Measurements from ENCODE around the gene PCDH15. TPM values are rescaled to one million over a fixed set of nuclear protein-coding genes. Genes with fewer than 3 reads are reported as not detected.

The PCDH15 gene
- total and polyA plus RNA-seq, 9 of the 15 experiments (the other 6 are each of a cell fraction or from before 2014, with no cell fraction given): not detected

DNA sequence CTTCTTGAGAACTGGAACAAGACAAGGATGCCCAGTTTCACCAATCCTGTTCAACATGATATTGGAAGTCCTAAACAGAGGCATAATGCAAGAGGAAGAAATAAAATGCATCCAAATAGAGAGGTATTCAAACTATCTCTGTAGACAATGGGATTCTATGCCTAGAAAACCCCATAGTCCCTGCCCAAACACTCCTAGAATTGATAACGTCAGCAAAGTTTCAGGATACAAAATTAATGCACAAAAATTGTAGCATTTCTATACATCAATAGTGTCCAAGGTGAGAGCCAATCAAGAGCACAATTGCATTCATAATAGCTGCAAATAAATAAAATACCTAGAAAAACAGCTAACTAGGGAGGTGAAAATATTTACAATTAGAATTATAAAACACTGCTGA, 72.5 kb downstream of the PCDH15 start:
- Histone ChIP-seq H3K4me1 (replicated peaks in 1 of 2; ENCODE audit: control insufficient read depth in 2 of 2, insufficient read depth in 2 of 2, low read length in 2 of 2) (no peaks in the 10 kb centered on the region), H3K79me2 (ENCODE audit: control insufficient read depth, insufficient read depth, low read length) (no peaks in the 10 kb centered on the region), H3K36me3 (ENCODE audit: control insufficient read depth, insufficient read depth, low read length) (no peaks in the 10 kb centered on the region), H2AFZ (ENCODE audit: low read depth, low read length) (no peak overlapping the region), H3K9ac (ENCODE audit: insufficient read depth in 1 of 2, low read depth in 2 of 2, low read length in 2 of 2) (no peak overlapping the region), H4K20me1 (replicated peaks; ENCODE audit: control insufficient read depth, insufficient read depth, low read length) (no peaks in the 10 kb centered on the region), H3K9me3 (replicated peaks; ENCODE audit: control insufficient read depth, insufficient read depth, low read depth, low read length) (no peaks in the 10 kb centered on the region), H3K4me2 (ENCODE audit: insufficient read depth, low read length) (no peak overlapping the region), H3K9me1 (ENCODE audit: control insufficient read depth, insufficient read depth, low read length) (no peaks in the 10 kb centered on the region), H3K27ac (ENCODE audit: extremely low read depth, low read depth, low read length) (no peak overlapping the region), H3K4me3 (no peak overlapping the region), H3K27me3 (ENCODE audit: control insufficient read depth in 2 of 2, insufficient read depth in 2 of 2, low read length in 2 of 2) (no peaks in the 10 kb centered on the region)
- FAIRE-seq: no peak
- CTCF ChIA-PET (ENCODE audit: low intra/inter-chr PET ratio): no interaction called here
- intact Hi-C loops (cut with micrococcal nuclease) (no loop called here), in situ Hi-C loops (cut with MboI) (no loop called here)
- 0% methylated on average over 1 of the region's 1 CpG for WGBS (ENCODE audit: insufficient coverage, low coverage, missing lambda C conversion rate)
- no peak for TF ChIP-seq RAD51 (IDR thresholded peaks at IDR 0.05; ENCODE audit: borderline replicate concordance, low read depth)
- TF ChIP-seq, protein P1, sequence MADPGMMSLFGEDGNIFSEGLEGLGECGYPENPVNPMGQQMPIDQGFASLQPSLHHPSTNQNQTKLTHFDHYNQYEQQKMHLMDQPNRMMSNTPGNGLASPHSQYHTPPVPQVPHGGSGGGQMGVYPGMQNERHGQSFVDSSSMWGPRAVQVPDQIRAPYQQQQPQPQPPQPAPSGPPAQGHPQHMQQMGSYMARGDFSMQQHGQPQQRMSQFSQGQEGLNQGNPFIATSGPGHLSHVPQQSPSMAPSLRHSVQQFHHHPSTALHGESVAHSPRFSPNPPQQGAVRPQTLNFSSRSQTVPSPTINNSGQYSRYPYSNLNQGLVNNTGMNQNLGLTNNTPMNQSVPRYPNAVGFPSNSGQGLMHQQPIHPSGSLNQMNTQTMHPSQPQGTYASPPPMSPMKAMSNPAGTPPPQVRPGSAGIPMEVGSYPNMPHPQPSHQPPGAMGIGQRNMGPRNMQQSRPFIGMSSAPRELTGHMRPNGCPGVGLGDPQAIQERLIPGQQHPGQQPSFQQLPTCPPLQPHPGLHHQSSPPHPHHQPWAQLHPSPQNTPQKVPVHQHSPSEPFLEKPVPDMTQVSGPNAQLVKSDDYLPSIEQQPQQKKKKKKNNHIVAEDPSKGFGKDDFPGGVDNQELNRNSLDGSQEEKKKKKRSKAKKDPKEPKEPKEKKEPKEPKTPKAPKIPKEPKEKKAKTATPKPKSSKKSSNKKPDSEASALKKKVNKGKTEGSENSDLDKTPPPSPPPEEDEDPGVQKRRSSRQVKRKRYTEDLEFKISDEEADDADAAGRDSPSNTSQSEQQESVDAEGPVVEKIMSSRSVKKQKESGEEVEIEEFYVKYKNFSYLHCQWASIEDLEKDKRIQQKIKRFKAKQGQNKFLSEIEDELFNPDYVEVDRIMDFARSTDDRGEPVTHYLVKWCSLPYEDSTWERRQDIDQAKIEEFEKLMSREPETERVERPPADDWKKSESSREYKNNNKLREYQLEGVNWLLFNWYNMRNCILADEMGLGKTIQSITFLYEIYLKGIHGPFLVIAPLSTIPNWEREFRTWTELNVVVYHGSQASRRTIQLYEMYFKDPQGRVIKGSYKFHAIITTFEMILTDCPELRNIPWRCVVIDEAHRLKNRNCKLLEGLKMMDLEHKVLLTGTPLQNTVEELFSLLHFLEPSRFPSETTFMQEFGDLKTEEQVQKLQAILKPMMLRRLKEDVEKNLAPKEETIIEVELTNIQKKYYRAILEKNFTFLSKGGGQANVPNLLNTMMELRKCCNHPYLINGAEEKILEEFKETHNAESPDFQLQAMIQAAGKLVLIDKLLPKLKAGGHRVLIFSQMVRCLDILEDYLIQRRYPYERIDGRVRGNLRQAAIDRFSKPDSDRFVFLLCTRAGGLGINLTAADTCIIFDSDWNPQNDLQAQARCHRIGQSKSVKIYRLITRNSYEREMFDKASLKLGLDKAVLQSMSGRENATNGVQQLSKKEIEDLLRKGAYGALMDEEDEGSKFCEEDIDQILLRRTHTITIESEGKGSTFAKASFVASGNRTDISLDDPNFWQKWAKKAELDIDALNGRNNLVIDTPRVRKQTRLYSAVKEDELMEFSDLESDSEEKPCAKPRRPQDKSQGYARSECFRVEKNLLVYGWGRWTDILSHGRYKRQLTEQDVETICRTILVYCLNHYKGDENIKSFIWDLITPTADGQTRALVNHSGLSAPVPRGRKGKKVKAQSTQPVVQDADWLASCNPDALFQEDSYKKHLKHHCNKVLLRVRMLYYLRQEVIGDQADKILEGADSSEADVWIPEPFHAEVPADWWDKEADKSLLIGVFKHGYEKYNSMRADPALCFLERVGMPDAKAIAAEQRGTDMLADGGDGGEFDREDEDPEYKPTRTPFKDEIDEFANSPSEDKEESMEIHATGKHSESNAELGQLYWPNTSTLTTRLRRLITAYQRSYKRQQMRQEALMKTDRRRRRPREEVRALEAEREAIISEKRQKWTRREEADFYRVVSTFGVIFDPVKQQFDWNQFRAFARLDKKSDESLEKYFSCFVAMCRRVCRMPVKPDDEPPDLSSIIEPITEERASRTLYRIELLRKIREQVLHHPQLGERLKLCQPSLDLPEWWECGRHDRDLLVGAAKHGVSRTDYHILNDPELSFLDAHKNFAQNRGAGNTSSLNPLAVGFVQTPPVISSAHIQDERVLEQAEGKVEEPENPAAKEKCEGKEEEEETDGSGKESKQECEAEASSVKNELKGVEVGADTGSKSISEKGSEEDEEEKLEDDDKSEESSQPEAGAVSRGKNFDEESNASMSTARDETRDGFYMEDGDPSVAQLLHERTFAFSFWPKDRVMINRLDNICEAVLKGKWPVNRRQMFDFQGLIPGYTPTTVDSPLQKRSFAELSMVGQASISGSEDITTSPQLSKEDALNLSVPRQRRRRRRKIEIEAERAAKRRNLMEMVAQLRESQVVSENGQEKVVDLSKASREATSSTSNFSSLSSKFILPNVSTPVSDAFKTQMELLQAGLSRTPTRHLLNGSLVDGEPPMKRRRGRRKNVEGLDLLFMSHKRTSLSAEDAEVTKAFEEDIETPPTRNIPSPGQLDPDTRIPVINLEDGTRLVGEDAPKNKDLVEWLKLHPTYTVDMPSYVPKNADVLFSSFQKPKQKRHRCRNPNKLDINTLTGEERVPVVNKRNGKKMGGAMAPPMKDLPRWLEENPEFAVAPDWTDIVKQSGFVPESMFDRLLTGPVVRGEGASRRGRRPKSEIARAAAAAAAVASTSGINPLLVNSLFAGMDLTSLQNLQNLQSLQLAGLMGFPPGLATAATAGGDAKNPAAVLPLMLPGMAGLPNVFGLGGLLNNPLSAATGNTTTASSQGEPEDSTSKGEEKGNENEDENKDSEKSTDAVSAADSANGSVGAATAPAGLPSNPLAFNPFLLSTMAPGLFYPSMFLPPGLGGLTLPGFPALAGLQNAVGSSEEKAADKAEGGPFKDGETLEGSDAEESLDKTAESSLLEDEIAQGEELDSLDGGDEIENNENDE (IDR thresholded peaks at IDR 0.05; ENCODE audit: low read depth, low read length): no peak
- BruUV-seq (replicated peaks): no TSS peak
- no peak for ATAC-seq
- DNase-seq (ENCODE audit: extremely low read depth in 1 of 4, low spot score in 3 of 4): no peak
- POLR2A ChIA-PET: no interaction called here

All from K562 (cell line).